Progenitor cell of endocrine pancreas (in vitro differentiated cells): ENCODE results near the gene C10orf53. TPM values are rescaled to one million over a fixed set of nuclear protein-coding genes. Genes with fewer than 3 reads are reported as not detected.

Source experiments
- DNase-seq: peaks from one replicate; pipeline ENCODE4 v3.0.0; 2021; ENCODE audit warnings: low spot score; ENCODE audit not compliant: unreplicated experiment
- H3K27ac Mint-ChIP-seq: 2 replicates; pipeline ENCODE4 v1.8.0; 2021; ENCODE audit warnings: mild to moderate bottlenecking, moderate library complexity, mixed read lengths
- H3K27me3 Mint-ChIP-seq: 2 replicates; pipeline ENCODE4 v1.8.0; 2021; ENCODE audit warnings: mixed read lengths
- H3K36me3 Mint-ChIP-seq: 2 replicates; pipeline ENCODE4 v1.8.0; 2022; ENCODE audit warnings: mixed read lengths; ENCODE audit not compliant: insufficient read depth
- H3K4me1 Mint-ChIP-seq: 2 replicates; pipeline ENCODE4 v1.8.0; 2021; ENCODE audit warnings: low read depth, mixed read lengths
- H3K4me3 Mint-ChIP-seq: 2 replicates; pipeline ENCODE4 v1.8.0; 2021; ENCODE audit warnings: low read depth, mild to moderate bottlenecking, moderate library complexity, mixed read lengths
- H3K9me3 Mint-ChIP-seq: 2 replicates; pipeline ENCODE4 v1.8.0; 2021; ENCODE audit warnings: low read depth, mixed read lengths
- total RNA-seq: library from RNA; stranded (reverse); gene quantifications from 2 replicates; pipeline ENCODE4 v1.2.1, GENCODE V29; 2021
- TF ChIP-seq, protein P1 (sequence below): fragments of 200-600 bp; sonication (generic); IDR thresholded peaks from one replicate; pipeline ENCODE4 v1.5.0; 2021; ENCODE audit warnings: antibody characterized with exemption, mild to moderate bottlenecking; ENCODE audit not compliant: unreplicated experiment

The C10orf53 gene
- total RNA-seq, 1 donor from 2014 or later: not detected

DNA sequence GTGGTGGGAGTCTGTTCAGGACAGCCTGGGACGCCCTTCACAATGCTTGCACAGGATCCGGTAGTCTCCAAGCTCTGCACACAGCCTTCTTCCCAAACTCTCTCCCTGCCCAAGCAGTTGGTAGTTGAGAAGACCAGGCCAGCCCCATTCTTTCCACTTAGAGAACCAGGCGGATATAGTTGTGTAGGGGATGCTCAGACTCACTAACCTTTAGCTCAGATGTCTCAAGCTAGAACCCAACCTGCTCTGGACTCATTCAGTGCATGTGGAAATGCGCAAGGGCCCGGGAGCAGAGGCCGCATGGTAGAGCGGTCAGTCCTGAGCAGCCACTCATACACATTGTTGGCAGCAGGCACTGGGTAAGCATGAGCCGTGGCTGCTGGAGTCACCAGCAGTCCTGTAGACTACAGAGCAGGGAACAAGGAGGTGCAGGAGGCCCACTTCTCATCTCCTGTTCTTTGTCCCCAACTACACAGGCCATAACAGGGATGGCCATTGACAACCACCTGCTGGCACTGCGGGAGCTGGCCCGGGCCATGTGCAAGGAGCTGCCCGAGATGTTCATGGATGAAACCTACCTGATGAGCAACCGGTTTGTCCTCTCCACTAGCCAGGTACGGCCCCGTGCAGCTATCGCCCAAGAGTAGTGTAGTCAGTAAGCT lies 17.2 kb upstream of the C10orf53 start:
- no peak overlapping the region for H3K27ac Mint-ChIP-seq
- H3K4me1 Mint-ChIP-seq: no peaks in the 10 kb centered on the region
- peaks cover 12% of the 10 kb centered on the region for H3K9me3 Mint-ChIP-seq
- TF ChIP-seq, protein P1, sequence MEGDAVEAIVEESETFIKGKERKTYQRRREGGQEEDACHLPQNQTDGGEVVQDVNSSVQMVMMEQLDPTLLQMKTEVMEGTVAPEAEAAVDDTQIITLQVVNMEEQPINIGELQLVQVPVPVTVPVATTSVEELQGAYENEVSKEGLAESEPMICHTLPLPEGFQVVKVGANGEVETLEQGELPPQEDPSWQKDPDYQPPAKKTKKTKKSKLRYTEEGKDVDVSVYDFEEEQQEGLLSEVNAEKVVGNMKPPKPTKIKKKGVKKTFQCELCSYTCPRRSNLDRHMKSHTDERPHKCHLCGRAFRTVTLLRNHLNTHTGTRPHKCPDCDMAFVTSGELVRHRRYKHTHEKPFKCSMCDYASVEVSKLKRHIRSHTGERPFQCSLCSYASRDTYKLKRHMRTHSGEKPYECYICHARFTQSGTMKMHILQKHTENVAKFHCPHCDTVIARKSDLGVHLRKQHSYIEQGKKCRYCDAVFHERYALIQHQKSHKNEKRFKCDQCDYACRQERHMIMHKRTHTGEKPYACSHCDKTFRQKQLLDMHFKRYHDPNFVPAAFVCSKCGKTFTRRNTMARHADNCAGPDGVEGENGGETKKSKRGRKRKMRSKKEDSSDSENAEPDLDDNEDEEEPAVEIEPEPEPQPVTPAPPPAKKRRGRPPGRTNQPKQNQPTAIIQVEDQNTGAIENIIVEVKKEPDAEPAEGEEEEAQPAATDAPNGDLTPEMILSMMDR: no peak
- peaks cover 25% of the 10 kb centered on the region for H3K27me3 Mint-ChIP-seq
- DNase-seq: no peak
- no peak overlapping the region for H3K4me3 Mint-ChIP-seq
- no peaks in the 10 kb centered on the region for H3K36me3 Mint-ChIP-seq

DNA sequence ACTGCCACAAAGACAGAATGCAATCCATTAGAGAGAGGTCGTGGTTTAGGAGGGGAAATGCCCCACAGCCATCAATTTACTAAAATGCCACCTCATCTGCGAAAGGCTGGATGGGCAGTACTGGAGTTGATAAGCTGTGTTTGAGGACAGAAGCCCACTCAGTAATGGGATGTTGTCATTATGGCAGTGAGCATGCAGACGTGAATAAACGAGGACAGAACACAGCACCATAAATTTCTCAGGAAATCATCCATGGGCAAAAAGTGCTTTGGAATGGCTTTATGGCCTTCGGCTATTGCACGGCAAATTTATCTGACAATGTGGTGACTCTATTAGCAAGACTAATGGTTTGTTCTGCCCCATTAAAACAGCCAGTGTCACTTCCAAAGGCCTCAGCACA lies 15.9 kb upstream of the C10orf53 start:
- Mint-ChIP-seq H3K36me3 (no peaks in the 10 kb centered on the region), H3K4me1 (no peaks in the 10 kb centered on the region), H3K9me3 (peaks cover 11% of the 10 kb centered on the region), H3K27me3 (peaks cover 33% of the 10 kb centered on the region), H3K27ac (no peak overlapping the region), H3K4me3 (no peak overlapping the region)
- no peak for DNase-seq
- TF ChIP-seq, protein P1: no peak

- Mint-ChIP-seq H3K4me1 (no peaks in the 10 kb centered on the region), H3K27ac (no peak overlapping the region), H3K36me3 (no peaks in the 10 kb centered on the region), H3K27me3 (peaks cover 39% of the 10 kb centered on the region), H3K4me3 (no peak overlapping the region), H3K9me3 (peaks cover 5% of the 10 kb centered on the region)
- TF ChIP-seq, protein P1: no peak
- DNase-seq: no peak
These were observed 15.2 kb upstream of the C10orf53 start for GRCh38 chr10:49664006-49664841.

DNA sequence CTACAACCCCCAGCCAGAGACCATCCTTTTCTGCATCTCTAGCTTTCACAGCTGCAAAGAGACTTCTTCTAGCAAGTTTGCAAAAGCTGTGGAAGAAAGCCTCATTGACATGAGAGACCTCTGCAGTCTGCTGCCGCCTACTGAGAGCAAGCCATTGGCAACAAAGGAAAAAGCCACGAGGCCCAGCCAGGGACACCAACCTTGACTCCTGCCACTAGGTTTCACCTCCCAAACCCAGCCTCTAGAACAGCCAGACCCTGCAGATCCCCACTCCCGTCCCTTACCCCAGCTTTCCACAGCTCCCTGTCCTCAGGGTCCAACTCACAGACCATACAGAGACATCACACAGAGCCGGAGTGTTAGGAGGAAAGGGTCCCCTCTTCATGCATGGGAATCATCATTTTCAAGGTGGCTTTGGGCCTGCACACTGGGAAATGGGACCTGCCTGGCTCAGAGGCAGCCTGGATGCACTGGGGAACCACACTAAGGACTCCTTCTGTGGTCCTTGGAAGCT lies 14.6 kb upstream of the C10orf53 start:
- Mint-ChIP-seq H3K27me3 (peaks cover 43% of the 10 kb centered on the region), H3K4me1 (no peaks in the 10 kb centered on the region), H3K9me3 (peaks cover 1% of the 10 kb centered on the region), H3K27ac (no peak overlapping the region), H3K4me3 (no peak overlapping the region), H3K36me3 (no peaks in the 10 kb centered on the region)
- no peak for DNase-seq
- TF ChIP-seq, protein P1: no peak

GRCh38 chr10:49666054-49666615 lies 13.3 kb upstream of the C10orf53 start:
- H3K27ac Mint-ChIP-seq: peak overlapping the region; percentile 63

More at GRCh38 chr10:49666054-49666615, 13.3 kb upstream of the C10orf53 start:
- Mint-ChIP-seq H3K9me3 (peaks cover 2% of the 10 kb centered on the region), H3K4me3 (no peak overlapping the region), H3K36me3 (no peaks in the 10 kb centered on the region), H3K27me3 (peaks cover 51% of the 10 kb centered on the region), H3K4me1 (no peaks in the 10 kb centered on the region)
- TF ChIP-seq, protein P1: no peak
- no peak for DNase-seq
